A673 (cell line): Measurements from ENCODE around the gene GOLGA5. TPM values are rescaled to one million over a fixed set of nuclear protein-coding genes. Genes with fewer than 3 reads are reported as not detected.

ENCODE experiments used
- BruUV-seq: library from RNA; stranded (reverse); fragments of 400-500 nt; replicated peaks from 2 replicates; lab custom pipeline; 2021; lab: Mats Ljungman, UMichigan
- CTCF ChIA-PET: fragments of 300-600 bp; sonication (Branson Sonifier 250); formaldehyde crosslinking; loops from one replicate; lab custom pipeline; 2022; ENCODE audit warnings: antibody characterized with exemption; lab: Charles Lee
- POLR2A ChIA-PET: fragments of 300-600 bp; sonication (Branson Sonifier 250); formaldehyde crosslinking; loops from one replicate; lab custom pipeline; 2022; ENCODE audit warnings: antibody characterized with exemption; ENCODE audit not compliant: low non-redundant PET; lab: Charles Lee
- DNase-seq: peaks from one replicate; pipeline ENCODE4 v3.0.0-alpha.2; 2015; ENCODE audit warnings: low spot score
- H3K27ac ChIP-seq: fragments of 200-600 bp; sonication (generic); 2 replicates; pipeline ENCODE4 v1.5.1; 2016; ENCODE audit warnings: mixed run types, low read depth, mild to moderate bottlenecking, mixed read lengths, antibody characterized with exemption, low read length; ENCODE audit not compliant: poor library complexity, severe bottlenecking
- H3K27me3 ChIP-seq: fragments of 200-600 bp; sonication (generic); replicated peaks from 2 replicates; pipeline ENCODE4 v1.6.1; 2017; ENCODE audit warnings: mixed run types, low read depth, mild to moderate bottlenecking, mixed read lengths, antibody characterized with exemption, low read length; ENCODE audit not compliant: insufficient read depth, poor library complexity
- H3K36me3 ChIP-seq: fragments of 200-600 bp; sonication (generic); 2 replicates; pipeline ENCODE4 v1.6.1; 2016; ENCODE audit warnings: mixed run types, mild to moderate bottlenecking, mixed read lengths, antibody characterized with exemption, low read length; ENCODE audit not compliant: insufficient read depth, poor library complexity, severe bottlenecking
- H3K4me1 ChIP-seq: fragments of 200-600 bp; sonication (generic); 2 replicates; pipeline ENCODE4 v1.6.1; 2017; ENCODE audit warnings: mixed run types, mild to moderate bottlenecking, mixed read lengths, antibody characterized with exemption, low read length; ENCODE audit not compliant: insufficient read depth, poor library complexity, severe bottlenecking
- H3K4me3 ChIP-seq: fragments of 200-600 bp; sonication (generic); 2 replicates; pipeline ENCODE4 v1.5.1; 2016; ENCODE audit warnings: low read depth, mixed run types, mild to moderate bottlenecking, mixed read lengths, low read length; ENCODE audit not compliant: poor library complexity, severe bottlenecking
- H3K9me3 ChIP-seq: fragments of 200-600 bp; sonication (generic); 2 replicates; pipeline ENCODE4 v1.6.1; 2016; ENCODE audit warnings: mixed run types, low read depth, mild to moderate bottlenecking, mixed read lengths, antibody characterized with exemption, low read length; ENCODE audit not compliant: poor library complexity, severe bottlenecking
- CTCF ChIP-seq: fragments of 300-800, 200-600 bp; sonication (generic); conservative IDR thresholded peaks from 2 replicates; pipeline ENCODE4 v1.5.1; 2017; ENCODE audit warnings: low read depth, mild to moderate bottlenecking, antibody characterized with exemption, low read length, moderate library complexity, mixed read lengths
- EZH2 ChIP-seq: fragments of 200-600 bp; sonication (generic); IDR thresholded peaks from 2 replicates; pipeline ENCODE4 v1.6.1; 2017; ENCODE audit warnings: borderline replicate concordance, low read depth, mild to moderate bottlenecking, mixed read lengths, antibody characterized with exemption, low read length; ENCODE audit not compliant: poor library complexity, severe bottlenecking
- intact Hi-C: fragments of 100-400 bp; cut with micrococcal nuclease; formaldehyde crosslinking; loops from one replicate; pipeline ENCODE4 v1.10.0; 2022; ENCODE audit not compliant: unreplicated experiment
- total RNA-seq: library from RNA; stranded (reverse); gene quantifications from 2 replicates; pipeline ENCODE4 v1.2.3, GENCODE V29; 2021

GOLGA5 gene
- total RNA-seq, 1 experiment from 2014 or later: 21.3 TPM

- H3K9me3 ChIP-seq: no peaks in the 10 kb centered on the region
- no peak overlapping the region for H3K27ac ChIP-seq
- ChIA-PET CTCF (no interaction called here), POLR2A (no interaction called here)
- no peak for DNase-seq
- peaks cover 41% of the 10 kb centered on the region for H3K36me3 ChIP-seq
- BruUV-seq: no TSS peak
- H3K27me3 ChIP-seq: no peaks in the 10 kb centered on the region
- no peaks in the 10 kb centered on the region for H3K4me1 ChIP-seq
- intact Hi-C loops: no loop called here
- TF ChIP-seq EZH2 (no peak), CTCF (no peak)
- H3K4me3 ChIP-seq: no peak overlapping the region
Measured at GRCh38 chr14:92830902-92831301, 36.8 kb downstream of the GOLGA5 start.

GRCh38 chr14:92832137-92832700 lies 38.1 kb downstream of the GOLGA5 start:
- Histone ChIP-seq H3K4me1 (no peaks in the 10 kb centered on the region), H3K9me3 (no peaks in the 10 kb centered on the region), H3K27ac (no peak overlapping the region), H3K27me3 (no peaks in the 10 kb centered on the region), H3K4me3 (no peak overlapping the region), H3K36me3 (peaks cover 33% of the 10 kb centered on the region)
- intact Hi-C loops: no loop called here
- ChIA-PET CTCF (no interaction called here), POLR2A (no interaction called here)
- no peak for DNase-seq
- BruUV-seq: no TSS peak
- TF ChIP-seq EZH2 (no peak), CTCF (no peak)

- Histone ChIP-seq H3K36me3 (peaks cover 15% of the 10 kb centered on the region), H3K4me1 (no peaks in the 10 kb centered on the region), H3K4me3 (no peak overlapping the region), H3K27me3 (no peaks in the 10 kb centered on the region), H3K9me3 (no peaks in the 10 kb centered on the region), H3K27ac (no peak overlapping the region)
- intact Hi-C loops: no loop called here
- ChIA-PET CTCF (no interaction called here), POLR2A (no interaction called here)
- DNase-seq: no peak
- TF ChIP-seq EZH2 (no peak), CTCF (no peak)
- BruUV-seq: no TSS peak
Measured at GRCh38 chr14:92841930-92842329, 47.8 kb downstream of the GOLGA5 start.
